Caco-2 (cell line): Measurements from ENCODE around the gene OR1J2. TPM values are rescaled to one million over a fixed set of nuclear protein-coding genes. Genes with fewer than 3 reads are reported as not detected.
"Not testable (repeated sequence)": the region's sequence is repeated elsewhere in the genome, so short reads cannot be mapped to it uniquely, and the experiment has no call there.

Experiments
- BruUV-seq: library from RNA; stranded (reverse); fragments of 400-500 nt; replicated peaks from 2 replicates; lab custom pipeline; 2021; lab: Mats Ljungman, UMichigan
- CTCF ChIA-PET: fragments of 300-600 bp; sonication (Branson Sonifier 250); formaldehyde crosslinking; loops from one replicate; lab custom pipeline; 2022; ENCODE audit warnings: antibody characterized with exemption; lab: Charles Lee
- POLR2A ChIA-PET: fragments of 300-600 bp; sonication (Branson Sonifier 250); formaldehyde crosslinking; loops from one replicate; lab custom pipeline; 2022; ENCODE audit warnings: antibody characterized with exemption; lab: Charles Lee
- DNase-seq, 2 experiments: peaks; one replicate each; pipeline versions ENCODE4 v3.0.0 to v3.0.0-alpha.2; 2020 to 2022
- H3K27me3 ChIP-seq: replicated peaks from 2 replicates; pipeline ENCODE4 v1.6.0; 2011; ENCODE audit warnings: low read length; ENCODE audit not compliant: control insufficient read depth, insufficient read depth
- H3K36me3 ChIP-seq: 2 replicates; pipeline ENCODE4 v1.5.1; 2011; ENCODE audit warnings: low read length; ENCODE audit not compliant: control insufficient read depth, insufficient read depth
- H3K4me1 ChIP-seq: fragments of 250-450 bp; sonication (Bioruptor Pico); 2 replicates; pipeline ENCODE4 v1.5.1; 2020; ENCODE audit warnings: mild to moderate bottlenecking
- H3K4me3 ChIP-seq: 2 replicates; pipeline ENCODE4 v1.5.1; 2011; ENCODE audit warnings: low read depth, mild to moderate bottlenecking, control low read depth, low read length
- H3K9me3 ChIP-seq: fragments of 250-450 bp; sonication (Bioruptor Pico); 2 replicates; pipeline ENCODE4 v1.5.1; 2020; ENCODE audit warnings: mild to moderate bottlenecking, moderate library complexity
- H3K27ac Mint-ChIP-seq: one replicate; pipeline ENCODE4 v1.8.0; 2022; ENCODE audit warnings: mixed read lengths; ENCODE audit not compliant: unreplicated experiment
- H3K27me3 Mint-ChIP-seq: one replicate; pipeline ENCODE4 v1.8.0; 2022; ENCODE audit warnings: mixed read lengths; ENCODE audit not compliant: insufficient read depth, unreplicated experiment
- H3K36me3 Mint-ChIP-seq: one replicate; pipeline ENCODE4 v1.8.0; 2022; ENCODE audit warnings: mild to moderate bottlenecking, mixed read lengths; ENCODE audit not compliant: insufficient read depth, unreplicated experiment
- H3K4me1 Mint-ChIP-seq: one replicate; pipeline ENCODE4 v1.8.0; 2022; ENCODE audit warnings: low read depth, mixed read lengths; ENCODE audit not compliant: unreplicated experiment
- H3K4me3 Mint-ChIP-seq: one replicate; pipeline ENCODE4 v1.8.0; 2022; ENCODE audit warnings: mild to moderate bottlenecking, moderate library complexity, mixed read lengths; ENCODE audit not compliant: unreplicated experiment
- H3K9me3 Mint-ChIP-seq: one replicate; pipeline ENCODE4 v1.8.0; 2022; ENCODE audit warnings: mixed read lengths; ENCODE audit not compliant: unreplicated experiment
- intact Hi-C: fragments of 100-400 bp; cut with micrococcal nuclease; formaldehyde crosslinking; loops from one replicate; pipeline ENCODE4 v1.10.0; 2022; ENCODE audit not compliant: unreplicated experiment
- total RNA-seq: library from RNA; stranded (reverse); gene quantifications from 2 replicates; pipeline ENCODE4 v1.2.3, GENCODE V29; 2022
- TF ChIP-seq, protein P1 (sequence below), 2 experiments: fragments of 200-600 bp in 1 of 2; IDR thresholded peaks; 1 replicate in 1 of 2; 2 replicates in 1 of 2; pipeline versions ENCODE4 v1.5.1 to v1.8.0; 2011 to 2022; ENCODE audit warnings: antibody characterized with exemption in 1 of 2, control low read depth in 1 of 2, inconsistent platforms in 1 of 2, low read depth in 1 of 2, low read length in 1 of 2, mild to moderate bottlenecking in 1 of 2, moderate library complexity in 1 of 2; ENCODE audit not compliant: insufficient read depth in 1 of 2, severe bottlenecking in 1 of 2, unreplicated experiment in 1 of 2

Gene OR1J2
- total RNA-seq, 1 experiment from 2014 or later = not detected

DNA sequence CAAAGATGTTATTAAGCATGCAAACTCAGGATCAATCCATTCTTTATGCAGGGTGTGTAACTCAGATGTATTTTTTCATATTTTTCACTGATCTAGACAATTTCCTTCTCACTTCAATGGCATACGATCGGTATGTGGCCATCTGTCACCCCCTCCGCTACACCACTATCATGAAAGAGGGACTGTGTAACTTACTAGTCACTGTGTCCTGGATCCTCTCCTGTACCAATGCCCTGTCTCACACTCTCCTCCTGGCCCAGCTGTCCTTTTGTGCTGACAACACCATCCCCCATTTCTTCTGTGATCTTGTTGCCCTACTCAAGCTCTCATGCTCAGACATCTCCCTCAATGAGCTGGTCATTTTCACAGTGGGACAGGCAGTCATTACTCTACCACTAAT, 8.8 kb downstream of the OR1J2 start:
- H3K4me3 ChIP-seq = no peak overlapping the region
- Mint-ChIP-seq H3K36me3 (no peaks in the 10 kb centered on the region), H3K4me3 (no peak overlapping the region), H3K9me3 (no peaks in the 10 kb centered on the region), H3K27ac (no peak overlapping the region), H3K4me1 (no peaks in the 10 kb centered on the region), H3K27me3 (peaks cover 4% of the 10 kb centered on the region)
- POLR2A ChIA-PET = no interaction called here
- BruUV-seq = no TSS peak
- DNase-seq = no peak
- peaks cover 1% of the 10 kb centered on the region for H3K27me3 ChIP-seq
- intact Hi-C loops = no loop called here
- H3K4me1 ChIP-seq = no peaks in the 10 kb centered on the region
- TF ChIP-seq, protein P1, sequence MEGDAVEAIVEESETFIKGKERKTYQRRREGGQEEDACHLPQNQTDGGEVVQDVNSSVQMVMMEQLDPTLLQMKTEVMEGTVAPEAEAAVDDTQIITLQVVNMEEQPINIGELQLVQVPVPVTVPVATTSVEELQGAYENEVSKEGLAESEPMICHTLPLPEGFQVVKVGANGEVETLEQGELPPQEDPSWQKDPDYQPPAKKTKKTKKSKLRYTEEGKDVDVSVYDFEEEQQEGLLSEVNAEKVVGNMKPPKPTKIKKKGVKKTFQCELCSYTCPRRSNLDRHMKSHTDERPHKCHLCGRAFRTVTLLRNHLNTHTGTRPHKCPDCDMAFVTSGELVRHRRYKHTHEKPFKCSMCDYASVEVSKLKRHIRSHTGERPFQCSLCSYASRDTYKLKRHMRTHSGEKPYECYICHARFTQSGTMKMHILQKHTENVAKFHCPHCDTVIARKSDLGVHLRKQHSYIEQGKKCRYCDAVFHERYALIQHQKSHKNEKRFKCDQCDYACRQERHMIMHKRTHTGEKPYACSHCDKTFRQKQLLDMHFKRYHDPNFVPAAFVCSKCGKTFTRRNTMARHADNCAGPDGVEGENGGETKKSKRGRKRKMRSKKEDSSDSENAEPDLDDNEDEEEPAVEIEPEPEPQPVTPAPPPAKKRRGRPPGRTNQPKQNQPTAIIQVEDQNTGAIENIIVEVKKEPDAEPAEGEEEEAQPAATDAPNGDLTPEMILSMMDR (IDR thresholded peaks at IDR 0.05; ENCODE audit: insufficient read depth in 1 of 2, low read depth in 1 of 2, low read length in 1 of 2, severe bottlenecking in 1 of 2, unreplicated experiment in 1 of 2) = no peak
- CTCF ChIA-PET = interaction anchor here (1.4 kb wide), 1 partner anchor 21 kb away, joined by 3 read pairs; no protein-coding TSS in a partner anchor
- no peaks in the 10 kb centered on the region for H3K9me3 ChIP-seq
- H3K36me3 ChIP-seq = no peaks in the 10 kb centered on the region

DNA sequence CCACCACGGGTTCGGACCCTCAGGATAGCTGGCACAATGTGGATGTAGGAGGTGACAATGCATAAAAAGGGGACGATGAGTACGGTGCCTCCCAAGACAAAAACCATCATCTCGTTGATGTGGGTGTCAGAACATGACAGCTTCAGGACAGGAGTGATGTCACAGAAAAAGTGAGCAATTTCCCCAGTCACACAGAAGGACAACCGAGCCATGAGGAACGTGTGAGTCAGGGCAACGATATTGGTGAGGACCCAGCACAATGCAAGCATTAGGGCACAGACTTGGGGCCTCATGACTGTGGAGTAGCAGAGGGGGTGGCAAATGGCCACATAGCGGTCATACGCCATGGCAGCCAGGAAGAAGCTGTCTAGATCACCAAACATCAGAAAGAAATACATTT, 16.0 kb downstream of the OR1J2 start:
- Histone ChIP-seq H3K4me1 (no peaks in the 10 kb centered on the region), H3K27me3 (peaks cover 3% of the 10 kb centered on the region; the same call in 1 of the 2 replicates), H3K36me3 (no peaks in the 10 kb centered on the region), H3K4me3 (no peak overlapping the region), H3K9me3 (no peaks in the 10 kb centered on the region)
- Mint-ChIP-seq H3K9me3 (no peaks in the 10 kb centered on the region), H3K4me1 (peaks cover 6% of the 10 kb centered on the region), H3K4me3 (no peak overlapping the region), H3K27me3 (peaks cover 2% of the 10 kb centered on the region), H3K36me3 (no peaks in the 10 kb centered on the region), H3K27ac (no peak overlapping the region)
- TF ChIP-seq, protein P1 (IDR thresholded peaks at IDR 0.05; ENCODE audit: insufficient read depth in 1 of 2, low read depth in 1 of 2, low read length in 1 of 2, severe bottlenecking in 1 of 2, unreplicated experiment in 1 of 2) = no peak
- ChIA-PET POLR2A (no interaction called here), CTCF (no interaction called here)
- BruUV-seq = no TSS peak
- intact Hi-C loops = no loop called here
- no peak for DNase-seq

DNA sequence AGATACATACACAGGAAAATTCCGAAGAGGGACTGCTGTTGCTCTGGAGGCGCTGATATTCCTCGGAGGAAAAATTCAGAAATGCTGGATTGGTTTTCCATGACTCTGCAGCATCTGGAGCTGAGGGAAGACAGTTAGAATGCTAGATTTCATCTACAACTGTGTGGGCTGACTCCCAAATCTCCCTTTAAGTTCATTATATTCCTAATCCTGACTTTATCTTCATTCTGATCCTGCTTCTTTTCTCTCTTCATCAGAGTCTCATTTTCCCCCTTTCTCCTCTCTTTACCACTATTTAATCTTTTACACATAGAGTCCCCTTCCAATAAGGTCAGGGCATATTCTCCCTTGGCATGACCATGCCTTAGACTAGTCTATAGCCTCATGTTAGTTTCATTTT, 16.6 kb downstream of the OR1J2 start, which contains the start of gene OR1N1:
TSS of gene OR1N1 (minus strand) at position 101 of the 400 bp plus-strand sequence. CDS start at position 101, 0 bp downstream.
- Mint-ChIP-seq H3K27ac (no peak within 1 kb of the TSS), H3K4me1 (peaks cover 6% of the 10 kb centered on the region), H3K27me3 (peaks cover 2% of the 10 kb centered on the region), H3K9me3 (no peaks in the 10 kb centered on the region), H3K36me3 (no peaks in the 10 kb centered on the region), H3K4me3 (no peak within 1 kb of the TSS)
- DNase-seq = no peak
- H3K27me3 ChIP-seq = peaks cover 2% of the 10 kb centered on the region; the same call in 1 of the 2 replicates
- no peaks in the 10 kb centered on the region for H3K9me3 ChIP-seq
- TF ChIP-seq, protein P1 (IDR thresholded peaks at IDR 0.05; ENCODE audit: insufficient read depth in 1 of 2, low read depth in 1 of 2, low read length in 1 of 2, severe bottlenecking in 1 of 2, unreplicated experiment in 1 of 2) = no peak
- no TSS peak for BruUV-seq
- no peaks in the 10 kb centered on the region for H3K4me1 ChIP-seq
- CTCF ChIA-PET = no interaction called here
- intact Hi-C loops = no loop called here
- H3K4me3 ChIP-seq = no peak within 1 kb of the TSS
- no peaks in the 10 kb centered on the region for H3K36me3 ChIP-seq
- POLR2A ChIA-PET = no interaction called here

- H3K9me3 ChIP-seq, H3K9me3 Mint-ChIP-seq, DNase-seq, CTCF ChIA-PET, H3K4me1 Mint-ChIP-seq, H3K36me3 ChIP-seq, H3K4me3 ChIP-seq, H3K4me3 Mint-ChIP-seq, intact Hi-C loops, H3K36me3 Mint-ChIP-seq, H3K27me3 Mint-ChIP-seq, BruUV-seq, H3K27ac Mint-ChIP-seq, POLR2A ChIA-PET, H3K4me1 ChIP-seq, H3K27me3 ChIP-seq: not testable (repeated sequence)
These were observed 20.6 kb downstream of the OR1J2 start for GRCh38 chr9:122531157-122531556.
